Endothelial cell of umbilical vein (primary cell): ENCODE data around the gene COPE.

Experiments
- CTCF ChIP-seq, 2 donors: IDR thresholded peaks; 1 replicate in 1 of 2; 2 replicates in 1 of 2; pipeline ENCODE4 v1.5.1; 2011; ENCODE audit warnings: low read length in 2 of 2, mild to moderate bottlenecking in 2 of 2, moderate library complexity in 2 of 2, control low read depth in 1 of 2, inconsistent platforms in 1 of 2, low read depth in 1 of 2; ENCODE audit not compliant: insufficient read depth in 1 of 2; ENCODE audit errors: extremely low read depth in 1 of 2
- EZH2 ChIP-seq: IDR thresholded peaks from 2 replicates; pipeline ENCODE4 v1.6.1; 2012; ENCODE audit warnings: borderline replicate concordance, low read depth, mild to moderate bottlenecking, moderate library complexity, low read length, inconsistent platforms; ENCODE audit not compliant: severe bottlenecking

- TF ChIP-seq EZH2 (no peak), CTCF (IDR thresholded peaks at IDR 0.05; ENCODE audit: extremely low read depth in 1 of 2, insufficient read depth in 1 of 2, low read depth in 1 of 2, low read length in 2 of 2) (no peak)
Observed at GRCh38 chr19:18870531-18871172, 48.5 kb downstream of the COPE start.
